ENCODE measurements around the gene IL1RN.

IL1RN gene

GRCh38 chr2:113103277-113103676 lies 24.1 kb upstream of the IL1RN start:
- DNase-seq (ENCODE audit: extremely low read depth in 1 of 2, low read depth in 1 of 2): no peak

- peak in 1 of 2 donors; percentile 55 for DNase-seq (ENCODE audit: extremely low read depth in 1 of 2, low read depth in 1 of 2)
Measured at GRCh38 chr2:113104054-113104611, 23.3 kb upstream of the IL1RN start.

GRCh38 chr2:113105047-113105785 lies 22.2 kb upstream of the IL1RN start:
- DNase-seq (ENCODE audit: extremely low read depth in 1 of 2, low read depth in 1 of 2): peak in 1 of 2 donors; percentile 73

GRCh38 chr2:113111121-113111520 lies 16.3 kb upstream of the IL1RN start:
- no peak for DNase-seq (ENCODE audit: extremely low read depth in 1 of 2, low read depth in 1 of 2)

- no peak for DNase-seq (ENCODE audit: extremely low read depth in 1 of 2, low read depth in 1 of 2)
Measured at GRCh38 chr2:113111823-113112287, 15.5 kb upstream of the IL1RN start.

- DNase-seq (ENCODE audit: extremely low read depth in 1 of 2, low read depth in 1 of 2): no peak
Measured at GRCh38 chr2:113112441-113112840, 15.0 kb upstream of the IL1RN start.

- no peak for DNase-seq (ENCODE audit: extremely low read depth in 1 of 2, low read depth in 1 of 2)
Measured at GRCh38 chr2:113112871-113113270, 14.5 kb upstream of the IL1RN start.

GRCh38 chr2:113113807-113114206 lies 13.6 kb upstream of the IL1RN start:
- DNase-seq (ENCODE audit: extremely low read depth in 1 of 2, low read depth in 1 of 2): no peak

- no peak for DNase-seq (ENCODE audit: extremely low read depth in 1 of 2, low read depth in 1 of 2)
Measured at GRCh38 chr2:113114224-113114945, 13.0 kb upstream of the IL1RN start.

- no peak for DNase-seq (ENCODE audit: extremely low read depth in 1 of 2, low read depth in 1 of 2)
Measured at GRCh38 chr2:113114996-113115395, 12.4 kb upstream of the IL1RN start.

- DNase-seq (ENCODE audit: extremely low read depth in 1 of 2, low read depth in 1 of 2): no peak
Measured at GRCh38 chr2:113116100-113116958, 11.1 kb upstream of the IL1RN start.

GRCh38 chr2:113117541-113118262 lies 9.7 kb upstream of the IL1RN start:
- DNase-seq (ENCODE audit: extremely low read depth in 1 of 2, low read depth in 1 of 2): peak; percentile 54 to 70

GRCh38 chr2:113118263-113118657 lies 9.1 kb upstream of the IL1RN start:
- DNase-seq (ENCODE audit: extremely low read depth in 1 of 2, low read depth in 1 of 2): no peak

- no peak for DNase-seq (ENCODE audit: extremely low read depth in 1 of 2, low read depth in 1 of 2)
Measured at GRCh38 chr2:113119111-113119510, 8.3 kb upstream of the IL1RN start.

GRCh38 chr2:113120861-113121260 lies 6.5 kb upstream of the IL1RN start:
- DNase-seq (ENCODE audit: extremely low read depth in 1 of 2, low read depth in 1 of 2): no peak

- no peak for DNase-seq (ENCODE audit: extremely low read depth in 1 of 2, low read depth in 1 of 2)
Measured at GRCh38 chr2:113122364-113122763, 5.0 kb upstream of the IL1RN start.

- DNase-seq (ENCODE audit: extremely low read depth in 1 of 2, low read depth in 1 of 2): no peak
Measured at GRCh38 chr2:113123726-113124125, 3.7 kb upstream of the IL1RN start.

- no peak for DNase-seq (ENCODE audit: extremely low read depth in 1 of 2, low read depth in 1 of 2)
Measured at GRCh38 chr2:113124181-113124961, 3.0 kb upstream of the IL1RN start.

GRCh38 chr2:113124984-113125855 lies 2.2 kb upstream of the IL1RN start:
- DNase-seq (ENCODE audit: extremely low read depth in 1 of 2, low read depth in 1 of 2): no peak

All from stimulated activated CD8-positive, alpha-beta memory T cell treated with anti-CD3 and anti-CD28 coated beads, Interleukin-7, amount 100 ng/mL, for 48 hours (primary cell).